A673 (cell line): Measurements from ENCODE around the gene CNTRL. TPM values are rescaled to one million over a fixed set of nuclear protein-coding genes. Genes with fewer than 3 reads are reported as not detected.
"Not testable (repeated sequence)": the region's sequence is repeated elsewhere in the genome, so short reads cannot be mapped to it uniquely, and the experiment has no call there.

Source experiments
- BruUV-seq: library from RNA; stranded (reverse); fragments of 400-500 nt; replicated peaks from 2 replicates; lab custom pipeline; 2021; lab: Mats Ljungman, UMichigan
- CTCF ChIA-PET: fragments of 300-600 bp; sonication (Branson Sonifier 250); formaldehyde crosslinking; loops from one replicate; lab custom pipeline; 2022; ENCODE audit warnings: antibody characterized with exemption; lab: Charles Lee
- POLR2A ChIA-PET: fragments of 300-600 bp; sonication (Branson Sonifier 250); formaldehyde crosslinking; loops from one replicate; lab custom pipeline; 2022; ENCODE audit warnings: antibody characterized with exemption; ENCODE audit not compliant: low non-redundant PET; lab: Charles Lee
- DNase-seq: peaks from one replicate; pipeline ENCODE4 v3.0.0-alpha.2; 2015; ENCODE audit warnings: low spot score
- H3K27ac ChIP-seq: fragments of 200-600 bp; sonication (generic); 2 replicates; pipeline ENCODE4 v1.5.1; 2016; ENCODE audit warnings: mixed run types, low read depth, mild to moderate bottlenecking, mixed read lengths, antibody characterized with exemption, low read length; ENCODE audit not compliant: poor library complexity, severe bottlenecking
- H3K27me3 ChIP-seq: fragments of 200-600 bp; sonication (generic); replicated peaks from 2 replicates; pipeline ENCODE4 v1.6.1; 2017; ENCODE audit warnings: mixed run types, low read depth, mild to moderate bottlenecking, mixed read lengths, antibody characterized with exemption, low read length; ENCODE audit not compliant: insufficient read depth, poor library complexity
- H3K36me3 ChIP-seq: fragments of 200-600 bp; sonication (generic); 2 replicates; pipeline ENCODE4 v1.6.1; 2016; ENCODE audit warnings: mixed run types, mild to moderate bottlenecking, mixed read lengths, antibody characterized with exemption, low read length; ENCODE audit not compliant: insufficient read depth, poor library complexity, severe bottlenecking
- H3K4me1 ChIP-seq: fragments of 200-600 bp; sonication (generic); 2 replicates; pipeline ENCODE4 v1.6.1; 2017; ENCODE audit warnings: mixed run types, mild to moderate bottlenecking, mixed read lengths, antibody characterized with exemption, low read length; ENCODE audit not compliant: insufficient read depth, poor library complexity, severe bottlenecking
- H3K4me3 ChIP-seq: fragments of 200-600 bp; sonication (generic); 2 replicates; pipeline ENCODE4 v1.5.1; 2016; ENCODE audit warnings: low read depth, mixed run types, mild to moderate bottlenecking, mixed read lengths, low read length; ENCODE audit not compliant: poor library complexity, severe bottlenecking
- H3K9me3 ChIP-seq: fragments of 200-600 bp; sonication (generic); 2 replicates; pipeline ENCODE4 v1.6.1; 2016; ENCODE audit warnings: mixed run types, low read depth, mild to moderate bottlenecking, mixed read lengths, antibody characterized with exemption, low read length; ENCODE audit not compliant: poor library complexity, severe bottlenecking
- EZH2 ChIP-seq: fragments of 200-600 bp; sonication (generic); IDR thresholded peaks from 2 replicates; pipeline ENCODE4 v1.6.1; 2017; ENCODE audit warnings: borderline replicate concordance, low read depth, mild to moderate bottlenecking, mixed read lengths, antibody characterized with exemption, low read length; ENCODE audit not compliant: poor library complexity, severe bottlenecking
- intact Hi-C: fragments of 100-400 bp; cut with micrococcal nuclease; formaldehyde crosslinking; loops from one replicate; pipeline ENCODE4 v1.10.0; 2022; ENCODE audit not compliant: unreplicated experiment
- total RNA-seq: library from RNA; stranded (reverse); gene quantifications from 2 replicates; pipeline ENCODE4 v1.2.3, GENCODE V29; 2021
- TF ChIP-seq, protein P1 (sequence below): fragments of 300-800, 200-600 bp; sonication (generic); conservative IDR thresholded peaks from 2 replicates; pipeline ENCODE4 v1.5.1; 2017; ENCODE audit warnings: low read depth, mild to moderate bottlenecking, antibody characterized with exemption, low read length, moderate library complexity, mixed read lengths

CNTRL gene
- total RNA-seq, 1 experiment from 2014 or later = 26.3 TPM

DNA sequence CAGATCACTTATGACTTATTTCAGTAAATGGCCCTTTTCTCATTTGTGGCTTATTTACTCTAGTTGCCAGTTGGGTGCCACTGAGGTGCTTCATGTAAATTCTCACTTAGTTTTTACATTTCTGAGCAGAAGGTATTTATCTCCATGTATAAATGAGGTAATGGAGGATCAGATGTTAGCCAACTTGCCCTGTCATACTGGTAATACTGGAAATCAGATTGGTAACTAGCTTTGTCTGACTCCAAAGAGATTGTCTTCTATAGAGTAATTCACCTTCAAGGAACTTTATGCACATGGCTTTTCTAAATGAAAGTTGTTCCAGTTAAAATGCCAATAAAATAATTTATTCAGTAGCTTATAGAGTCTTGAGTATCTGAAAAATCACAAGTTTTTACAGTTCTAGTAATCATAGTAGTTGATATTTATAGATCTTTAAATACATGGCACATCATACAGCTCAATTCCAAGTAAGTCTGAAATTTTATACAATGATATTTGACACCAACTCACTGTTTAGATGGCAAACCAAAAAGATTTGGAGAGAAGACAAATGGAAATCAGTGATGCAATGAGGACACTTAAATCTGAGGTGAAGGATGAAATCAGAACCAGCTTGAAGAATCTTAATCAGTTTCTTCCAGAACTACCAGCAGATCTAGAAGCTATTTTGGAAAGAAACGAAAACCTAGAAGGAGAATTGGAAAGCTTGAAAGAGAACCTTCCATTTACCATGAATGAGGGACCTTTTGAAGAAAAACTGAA, 98.2 kb downstream of the CNTRL start:
- CTCF ChIA-PET = no interaction called here
- Histone ChIP-seq H3K27me3 (no peaks in the 10 kb centered on the region), H3K4me1 (no peaks in the 10 kb centered on the region), H3K4me3 (no peak overlapping the region), H3K36me3 (peaks cover 74% of the 10 kb centered on the region), H3K27ac (no peak overlapping the region), H3K9me3 (no peaks in the 10 kb centered on the region)
- intact Hi-C loops = no loop called here
- DNase-seq = no peak
- POLR2A ChIA-PET = interaction anchor here (0.6 kb wide), 1 partner anchor 361 kb away, joined by 3 read pairs; no protein-coding TSS in a partner anchor
- TF ChIP-seq, protein P1, sequence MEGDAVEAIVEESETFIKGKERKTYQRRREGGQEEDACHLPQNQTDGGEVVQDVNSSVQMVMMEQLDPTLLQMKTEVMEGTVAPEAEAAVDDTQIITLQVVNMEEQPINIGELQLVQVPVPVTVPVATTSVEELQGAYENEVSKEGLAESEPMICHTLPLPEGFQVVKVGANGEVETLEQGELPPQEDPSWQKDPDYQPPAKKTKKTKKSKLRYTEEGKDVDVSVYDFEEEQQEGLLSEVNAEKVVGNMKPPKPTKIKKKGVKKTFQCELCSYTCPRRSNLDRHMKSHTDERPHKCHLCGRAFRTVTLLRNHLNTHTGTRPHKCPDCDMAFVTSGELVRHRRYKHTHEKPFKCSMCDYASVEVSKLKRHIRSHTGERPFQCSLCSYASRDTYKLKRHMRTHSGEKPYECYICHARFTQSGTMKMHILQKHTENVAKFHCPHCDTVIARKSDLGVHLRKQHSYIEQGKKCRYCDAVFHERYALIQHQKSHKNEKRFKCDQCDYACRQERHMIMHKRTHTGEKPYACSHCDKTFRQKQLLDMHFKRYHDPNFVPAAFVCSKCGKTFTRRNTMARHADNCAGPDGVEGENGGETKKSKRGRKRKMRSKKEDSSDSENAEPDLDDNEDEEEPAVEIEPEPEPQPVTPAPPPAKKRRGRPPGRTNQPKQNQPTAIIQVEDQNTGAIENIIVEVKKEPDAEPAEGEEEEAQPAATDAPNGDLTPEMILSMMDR = no peak
- TF ChIP-seq EZH2 = no peak
- no TSS peak for BruUV-seq

DNA sequence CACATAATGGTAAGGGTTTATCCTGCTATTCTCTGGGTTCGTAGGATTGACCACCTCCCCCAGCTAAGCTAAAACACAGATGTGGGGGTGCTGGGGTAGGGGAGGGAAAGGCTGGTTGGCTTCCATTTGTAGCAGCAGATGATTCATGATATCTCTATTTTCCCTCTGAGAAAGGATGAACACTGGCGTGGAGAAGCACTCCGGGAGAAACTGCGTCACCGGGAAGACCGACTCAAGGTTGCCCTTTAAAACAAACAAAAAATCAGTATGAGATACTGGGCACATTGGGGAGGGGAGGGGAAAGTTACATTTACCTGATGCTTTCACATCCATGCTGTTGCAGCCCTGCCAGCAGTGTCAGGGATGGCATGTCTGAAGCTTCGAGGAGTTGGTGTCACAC, 98.7 kb downstream of the CNTRL start:
- no TSS peak for BruUV-seq
- H3K27ac ChIP-seq = no peak overlapping the region
- no peak for DNase-seq
- CTCF ChIA-PET = no interaction called here
- H3K4me3 ChIP-seq = no peak overlapping the region
- no peaks in the 10 kb centered on the region for H3K27me3 ChIP-seq
- no peaks in the 10 kb centered on the region for H3K9me3 ChIP-seq
- POLR2A ChIA-PET = no interaction called here
- intact Hi-C loops = no loop called here
- no peak for TF ChIP-seq EZH2
- TF ChIP-seq, protein P1 = no peak
- H3K36me3 ChIP-seq = peaks cover 69% of the 10 kb centered on the region
- no peaks in the 10 kb centered on the region for H3K4me1 ChIP-seq

DNA sequence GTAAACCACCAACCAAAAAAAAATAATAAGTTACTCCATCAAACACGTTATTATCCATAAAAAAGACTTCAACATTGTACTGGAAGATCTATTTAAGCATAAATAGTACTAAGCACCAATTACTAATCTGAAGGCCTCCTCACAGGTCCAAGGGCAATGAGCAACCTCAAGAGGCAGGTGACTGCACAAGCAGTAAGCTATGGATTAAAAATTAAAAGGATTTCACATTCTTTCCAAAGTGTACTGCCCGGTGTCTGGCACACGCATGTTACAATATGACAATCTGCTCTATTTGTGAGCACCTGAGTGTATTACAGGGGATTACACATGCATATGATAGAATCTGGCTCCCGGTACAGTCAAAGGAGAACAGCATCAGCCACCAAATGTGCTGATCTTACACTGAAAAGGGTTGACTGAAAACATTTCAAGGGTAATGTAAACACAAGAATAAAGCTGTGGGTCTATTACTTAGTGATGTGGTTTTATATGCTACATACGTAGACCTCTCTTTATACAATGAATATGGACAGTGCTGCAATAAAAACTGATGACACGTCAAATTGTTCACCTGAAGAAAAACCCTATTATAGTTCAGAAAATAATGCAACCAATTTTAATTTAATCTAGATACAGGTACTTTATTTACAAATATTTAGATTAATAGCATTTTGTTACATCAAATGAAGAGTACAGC, 104.1 kb downstream of the CNTRL start:
- CTCF ChIA-PET = no interaction called here
- H3K36me3 ChIP-seq = peaks cover 68% of the 10 kb centered on the region

DNA sequence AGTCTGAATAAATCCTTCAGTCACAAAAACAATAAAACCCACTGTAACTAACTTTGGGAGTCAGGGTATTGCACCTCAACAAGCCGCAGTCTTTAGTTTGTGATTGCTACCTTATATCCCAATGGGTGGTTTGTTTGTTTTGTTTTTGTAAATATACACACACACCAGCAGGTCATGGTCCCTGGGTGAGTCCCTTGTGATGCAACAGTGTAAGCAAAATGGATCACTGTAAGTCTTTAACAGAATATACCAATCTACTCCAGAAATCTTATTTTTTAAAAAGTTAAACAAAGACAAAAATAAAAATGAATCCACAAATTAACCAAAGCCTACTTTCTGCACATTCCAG, 104.6 kb downstream of the CNTRL start:
- H3K4me3 ChIP-seq, intact Hi-C loops, H3K27me3 ChIP-seq, H3K9me3 ChIP-seq, POLR2A ChIA-PET, BruUV-seq, CTCF ChIA-PET, DNase-seq, H3K27ac ChIP-seq: not testable (repeated sequence)
- H3K36me3 ChIP-seq = peaks cover 65% of the 10 kb centered on the region
- peaks cover 19% of the 10 kb centered on the region for H3K4me1 ChIP-seq

More for the DNA sequence above, 104.1 kb downstream of the CNTRL start:
- Histone ChIP-seq H3K27me3 (no peaks in the 10 kb centered on the region), H3K27ac (no peak overlapping the region), H3K4me3 (no peak overlapping the region), H3K9me3 (no peaks in the 10 kb centered on the region), H3K4me1 (peaks cover 19% of the 10 kb centered on the region)
- POLR2A ChIA-PET = no interaction called here
- TF ChIP-seq, protein P1 = no peak
- TF ChIP-seq EZH2 = no peak
- no TSS peak for BruUV-seq
- DNase-seq = no peak
- intact Hi-C loops = no loop called here
